Endothelial cell of hepatic sinusoid (primary cell): ENCODE data around the gene NABP2.
"Not testable (repeated sequence)": the region's sequence is repeated elsewhere in the genome, so short reads cannot be mapped to it uniquely, and the experiment has no call there.

Source experiments
- in situ Hi-C: cut with HindIII; loops from 2 replicates; pipeline ENCODE4 v1.10.0; 2017; ENCODE audit warnings: low sequenced_read_pairs

NABP2 gene

GRCh38 chr12:56224102-56224701 lies at the start of gene NABP2:
Gene NABP2 (plus strand): TSS chr12:56224342. CDS start chr12:56224857, 515 bp downstream.
- in situ Hi-C loops: loop anchor here (5.0 kb wide), 1 partner anchor 37 kb away; the partner anchor contains the start of gene SMARCC2

- in situ Hi-C loops: no loop called here
These were observed 45.8 kb upstream of the NABP2 start for GRCh38 chr12:56178347-56178746.

- in situ Hi-C loops: loop anchor here (5.0 kb wide), 2 partner anchors 35 to 70 kb away; partner anchors contain the start of genes NABP2, RNF41, RPL41 and ZC3H10
These were observed 37.2 kb upstream of the NABP2 start for GRCh38 chr12:56186957-56187356.

- in situ Hi-C loops: loop anchor here (5.0 kb wide), 2 partner anchors 34 to 71 kb away; partner anchors contain the start of genes NABP2, RNF41, RPL41 and ZC3H10
These were observed 35.9 kb upstream of the NABP2 start for GRCh38 chr12:56188131-56188777.

- in situ Hi-C loops: loop anchor here (5.0 kb wide), 2 partner anchors 34 to 71 kb away; partner anchors contain the start of genes NABP2, RNF41, RPL41 and ZC3H10
These were observed 35.4 kb upstream of the NABP2 start for GRCh38 chr12:56188778-56189098.

GRCh38 chr12:56189099-56189917 lies 34.8 kb upstream of the NABP2 start, which contains the start of gene SMARCC2:
Gene SMARCC2 (minus strand): TSS chr12:56189483. CDS start chr12:56189461, 22 bp downstream.
- in situ Hi-C loops: loop anchor here (5.0 kb wide), 2 partner anchors 33 to 72 kb away; partner anchors contain the start of genes NABP2, RNF41, RPL41 and ZC3H10

- in situ Hi-C loops: loop anchor here (5.0 kb wide), 2 partner anchors 32 to 73 kb away; partner anchors contain the start of genes NABP2, RNF41, RPL41 and ZC3H10
These were observed 34.0 kb upstream of the NABP2 start for GRCh38 chr12:56189918-56190694.

GRCh38 chr12:56190695-56191155 lies 33.4 kb upstream of the NABP2 start:
- in situ Hi-C loops: no loop called here

- in situ Hi-C loops: no loop called here
These were observed 31.6 kb upstream of the NABP2 start for GRCh38 chr12:56192582-56192981.

GRCh38 chr12:56193025-56193578 lies 31.0 kb upstream of the NABP2 start:
- in situ Hi-C loops: no loop called here

- in situ Hi-C loops: not testable (repeated sequence)
These were observed 27.2 kb upstream of the NABP2 start for GRCh38 chr12:56196818-56197550.

- in situ Hi-C loops: no loop called here
These were observed 26.1 kb upstream of the NABP2 start for GRCh38 chr12:56197921-56198635.

- in situ Hi-C loops: no loop called here
These were observed 25.3 kb upstream of the NABP2 start for GRCh38 chr12:56198836-56199235.

GRCh38 chr12:56202366-56202765 lies 21.8 kb upstream of the NABP2 start:
- in situ Hi-C loops: no loop called here

GRCh38 chr12:56202838-56203237 lies 21.3 kb upstream of the NABP2 start:
- in situ Hi-C loops: no loop called here

GRCh38 chr12:56204275-56204674 lies 19.9 kb upstream of the NABP2 start:
- in situ Hi-C loops: no loop called here

GRCh38 chr12:56205445-56205844 lies 18.7 kb upstream of the NABP2 start:
- in situ Hi-C loops: loop anchor here (5.0 kb wide), 1 partner anchor 47 kb away; no protein-coding TSS in a partner anchor

- in situ Hi-C loops: loop anchor here (5.0 kb wide), 1 partner anchor 46 kb away; no protein-coding TSS in a partner anchor
These were observed 17.5 kb upstream of the NABP2 start for GRCh38 chr12:56206452-56207166.
